Measurements from ENCODE around the gene ALS2CL.

- TF ChIP-seq CTCF (IDR thresholded peaks at IDR 0.05) (no peak), POLR2A (IDR thresholded peaks at IDR 0.05) (no peak)
Measured at GRCh38 chr3:46649436-46649835, 44.0 kb downstream of the ALS2CL start.

All from ovary (tissue), 3 donors.